ENCODE results near the gene AIG1. TPM values are rescaled to one million over a fixed set of nuclear protein-coding genes. Genes with fewer than 3 reads are reported as not detected.

Gene AIG1
- total RNA-seq, 6 experiments from 2014 or later, result 50.7 to 70.5 (median 52.5) TPM

DNA sequence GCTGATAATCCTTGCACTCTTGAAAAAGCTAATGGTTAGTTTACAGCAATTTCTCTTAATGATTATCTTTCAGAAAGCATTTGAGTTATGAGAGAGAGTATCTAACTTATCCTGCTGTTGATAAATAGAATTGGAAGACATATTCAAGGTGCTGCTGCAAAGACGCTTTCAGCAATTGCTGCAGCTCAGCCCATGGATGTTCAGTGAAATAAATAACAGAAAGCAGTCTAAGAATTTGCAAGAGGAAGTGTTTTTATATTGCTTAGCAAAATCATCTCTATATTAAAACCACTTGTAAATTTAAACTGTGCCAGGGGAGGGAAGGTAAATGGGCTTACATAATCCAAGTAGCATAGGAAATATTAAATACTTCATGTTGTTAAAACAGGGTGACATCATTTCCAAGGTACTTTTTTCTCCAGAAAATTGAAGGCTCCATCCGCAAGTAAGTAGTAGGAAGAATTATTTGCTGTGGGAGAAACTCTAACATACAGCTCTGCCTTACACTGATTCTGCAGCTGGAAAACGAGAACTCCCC is 201.3 kb downstream of the AIG1 start:
- no peak overlapping the region for H3K4me3 Mint-ChIP-seq
- no peak for DNase-seq
- no peaks in the 10 kb centered on the region for H3K9me3 Mint-ChIP-seq
- H3K27me3 Mint-ChIP-seq (ENCODE audit: insufficient read depth), result no peaks in the 10 kb centered on the region
- peaks cover 19% of the 10 kb centered on the region for H3K4me1 Mint-ChIP-seq (ENCODE audit: low read depth)
- TF ChIP-seq CTCF (IDR thresholded peaks at IDR 0.05), result no peak
- H3K27ac Mint-ChIP-seq, result no peak overlapping the region
- 0 out of 2 replicates have a peak, but pooled peaks cover 4% of the 10 kb centered on the region for H3K36me3 Mint-ChIP-seq (ENCODE audit: low read depth)

- DNase-seq, result no peak
- Mint-ChIP-seq H3K4me1 (ENCODE audit: low read depth) (peaks cover 19% of the 10 kb centered on the region), H3K36me3 (ENCODE audit: low read depth) (0 out of 2 replicates have a peak, but pooled peaks cover 4% of the 10 kb centered on the region), H3K27ac (no peak overlapping the region), H3K4me3 (no peak overlapping the region), H3K9me3 (no peaks in the 10 kb centered on the region), H3K27me3 (ENCODE audit: insufficient read depth) (no peaks in the 10 kb centered on the region)
- TF ChIP-seq CTCF (IDR thresholded peaks at IDR 0.05), result no peak
Measured at GRCh38 chr6:143262859-143263258, 202.2 kb downstream of the AIG1 start.

GRCh38 chr6:143264379-143264778 is 203.7 kb downstream of the AIG1 start:
- no peaks in the 10 kb centered on the region for H3K27me3 Mint-ChIP-seq (ENCODE audit: insufficient read depth)
- H3K36me3 Mint-ChIP-seq (ENCODE audit: low read depth), result no peaks in the 10 kb centered on the region
- H3K4me1 Mint-ChIP-seq (ENCODE audit: low read depth), result peaks cover 19% of the 10 kb centered on the region
- no peak for DNase-seq
- H3K27ac Mint-ChIP-seq, result no peak overlapping the region
- H3K4me3 Mint-ChIP-seq, result no peak overlapping the region
- TF ChIP-seq CTCF (IDR thresholded peaks at IDR 0.05), result no peak
- no peaks in the 10 kb centered on the region for H3K9me3 Mint-ChIP-seq

DNA sequence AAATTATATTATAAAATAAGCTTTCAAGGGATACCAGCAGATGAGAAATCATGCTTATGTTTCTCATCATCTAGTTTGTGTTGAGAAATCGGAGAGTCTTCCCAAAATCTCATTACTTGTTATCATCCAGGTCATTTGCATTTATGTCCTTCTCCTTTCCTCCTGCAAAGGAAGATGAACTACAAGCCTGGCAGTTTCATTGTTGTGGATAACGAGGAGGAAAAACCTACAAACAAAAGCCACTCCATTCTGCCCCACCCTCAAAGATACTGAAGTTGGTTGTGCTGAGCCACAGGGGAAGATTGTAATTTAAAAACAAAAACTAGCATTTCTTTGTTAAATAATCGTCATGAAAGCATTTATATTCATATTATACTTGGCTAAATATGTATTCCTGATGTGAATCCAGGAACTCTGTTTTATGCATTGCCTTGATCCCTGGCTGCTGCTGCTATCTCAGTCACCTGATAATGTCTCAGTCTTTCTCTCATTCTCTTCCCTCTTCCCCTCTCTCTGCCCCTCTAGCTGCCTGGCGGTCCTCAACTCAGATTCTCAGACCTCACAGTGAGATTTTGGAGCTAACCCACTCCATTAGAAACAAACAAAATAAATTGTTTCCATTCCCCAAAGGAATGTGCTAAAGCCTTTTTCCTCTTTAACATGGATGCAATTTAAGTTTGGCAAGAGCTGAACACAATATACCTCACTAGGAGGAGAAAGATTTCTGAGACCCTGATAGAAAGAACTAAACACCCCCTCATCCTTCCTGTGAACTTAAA is 204.5 kb downstream of the AIG1 start:
- no peak overlapping the region for H3K27ac Mint-ChIP-seq
- DNase-seq, result no peak
- no peaks in the 10 kb centered on the region for H3K9me3 Mint-ChIP-seq
- H3K36me3 Mint-ChIP-seq (ENCODE audit: low read depth), result no peaks in the 10 kb centered on the region
- no peak for TF ChIP-seq CTCF (IDR thresholded peaks at IDR 0.05)
- H3K4me1 Mint-ChIP-seq (ENCODE audit: low read depth), result peaks cover 26% of the 10 kb centered on the region
- no peaks in the 10 kb centered on the region for H3K27me3 Mint-ChIP-seq (ENCODE audit: insufficient read depth)
- H3K4me3 Mint-ChIP-seq, result no peak overlapping the region

- no peaks in the 10 kb centered on the region for H3K9me3 Mint-ChIP-seq
- no peak for DNase-seq
- peaks cover 33% of the 10 kb centered on the region for H3K4me1 Mint-ChIP-seq (ENCODE audit: low read depth)
- H3K27me3 Mint-ChIP-seq (ENCODE audit: insufficient read depth), result no peaks in the 10 kb centered on the region; the same call in 1 of the 2 replicates
- no peaks in the 10 kb centered on the region for H3K36me3 Mint-ChIP-seq (ENCODE audit: low read depth)
- H3K4me3 Mint-ChIP-seq, result no peak overlapping the region
- TF ChIP-seq CTCF (IDR thresholded peaks at IDR 0.05), result no peak
- no peak overlapping the region for H3K27ac Mint-ChIP-seq
Measured at GRCh38 chr6:143267760-143268159, 207.1 kb downstream of the AIG1 start.

All from HFFc6 (cell line).